Measurements from ENCODE around the gene NPHS1. TPM values are rescaled to one million over a fixed set of nuclear protein-coding genes. Genes with fewer than 3 reads are reported as not detected.

Gene NPHS1
- total and polyA plus RNA-seq, 9 of the 15 experiments (the other 6 are each of a cell fraction or from before 2014, with no cell fraction given): 0.01 to 0.28 (median 0.14) TPM; not detected in 5

GRCh38 chr19:35879770-35880317, 27.5 kb upstream of the NPHS1 start (continued):
- TF ChIP-seq FOXK1 (CRISPR knock-in tag; IDR thresholded peaks at IDR 0.05; ENCODE audit: borderline replicate concordance) (0 out of 2 replicates have a peak, but pooled peaks have one; percentile 82), ZNF174 (CRISPR knock-in tag; IDR thresholded peaks at IDR 0.05) (no peak), SP1 (CRISPR knock-in tag; IDR thresholded peaks at IDR 0.05) (peak; percentile 93), ESRRB (CRISPR knock-in tag; IDR thresholded peaks at IDR 0.05; ENCODE audit: borderline replicate concordance) (no peak), ZNF197 (CRISPR knock-in tag; IDR thresholded peaks at IDR 0.05; ENCODE audit: low read depth) (peak; percentile 80), TCF3 (CRISPR knock-in tag; IDR thresholded peaks at IDR 0.05) (0 out of 2 replicates have a peak, but pooled peaks have one; percentile 27), HMGN3 (IDR thresholded peaks at IDR 0.05; ENCODE audit: borderline replicate concordance, extremely low read depth, insufficient read length, low read depth, low read length) (peak; percentile 83), PRPF4 (IDR thresholded peaks at IDR 0.05; ENCODE audit: insufficient read depth, low read depth, low read length, poor library complexity, severe bottlenecking) (no peak), SMAD4 (CRISPR knock-in tag; conservative IDR thresholded peaks at IDR 0.05) (peak; percentile 91), IRF9 (tag; IDR thresholded peaks at IDR 0.05) (no peak), ZNF589 (CRISPR knock-in tag; IDR thresholded peaks at IDR 0.05; ENCODE audit: low read depth) (peak; percentile 80), JUND (IDR thresholded peaks at IDR 0.05; ENCODE audit: borderline replicate concordance, low read depth, low read length) (peak; percentile 68), JUND (tag; IDR thresholded peaks at IDR 0.05; ENCODE audit: borderline replicate concordance, low read depth, low read length) (peak; percentile 21; the same call in 1 of the 3 replicates), PHF21A (IDR thresholded peaks at IDR 0.05; ENCODE audit: borderline replicate concordance, low read depth) (peak; percentile 88; the same call in 1 of the 2 replicates), ZNF436 (CRISPR knock-in tag; IDR thresholded peaks at IDR 0.05) (no peak), FOXK2 (conservative IDR thresholded peaks at IDR 0.05 in 1 of 2, IDR thresholded peaks at IDR 0.05 in 1 of 2; ENCODE audit: low read depth in 2 of 2) (0 out of 4 replicates have a peak, but pooled peaks of 1 of the 2 experiments have one; percentile 54), NCOA6 (IDR thresholded peaks at IDR 0.05) (no peak)
- TF ChIP-seq, protein P1, sequence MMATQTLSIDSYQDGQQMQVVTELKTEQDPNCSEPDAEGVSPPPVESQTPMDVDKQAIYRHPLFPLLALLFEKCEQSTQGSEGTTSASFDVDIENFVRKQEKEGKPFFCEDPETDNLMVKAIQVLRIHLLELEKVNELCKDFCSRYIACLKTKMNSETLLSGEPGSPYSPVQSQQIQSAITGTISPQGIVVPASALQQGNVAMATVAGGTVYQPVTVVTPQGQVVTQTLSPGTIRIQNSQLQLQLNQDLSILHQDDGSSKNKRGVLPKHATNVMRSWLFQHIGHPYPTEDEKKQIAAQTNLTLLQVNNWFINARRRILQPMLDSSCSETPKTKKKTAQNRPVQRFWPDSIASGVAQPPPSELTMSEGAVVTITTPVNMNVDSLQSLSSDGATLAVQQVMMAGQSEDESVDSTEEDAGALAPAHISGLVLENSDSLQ (IDR thresholded peaks at IDR 0.05): peak; percentile 45
- TF ChIP-seq, protein P2, sequence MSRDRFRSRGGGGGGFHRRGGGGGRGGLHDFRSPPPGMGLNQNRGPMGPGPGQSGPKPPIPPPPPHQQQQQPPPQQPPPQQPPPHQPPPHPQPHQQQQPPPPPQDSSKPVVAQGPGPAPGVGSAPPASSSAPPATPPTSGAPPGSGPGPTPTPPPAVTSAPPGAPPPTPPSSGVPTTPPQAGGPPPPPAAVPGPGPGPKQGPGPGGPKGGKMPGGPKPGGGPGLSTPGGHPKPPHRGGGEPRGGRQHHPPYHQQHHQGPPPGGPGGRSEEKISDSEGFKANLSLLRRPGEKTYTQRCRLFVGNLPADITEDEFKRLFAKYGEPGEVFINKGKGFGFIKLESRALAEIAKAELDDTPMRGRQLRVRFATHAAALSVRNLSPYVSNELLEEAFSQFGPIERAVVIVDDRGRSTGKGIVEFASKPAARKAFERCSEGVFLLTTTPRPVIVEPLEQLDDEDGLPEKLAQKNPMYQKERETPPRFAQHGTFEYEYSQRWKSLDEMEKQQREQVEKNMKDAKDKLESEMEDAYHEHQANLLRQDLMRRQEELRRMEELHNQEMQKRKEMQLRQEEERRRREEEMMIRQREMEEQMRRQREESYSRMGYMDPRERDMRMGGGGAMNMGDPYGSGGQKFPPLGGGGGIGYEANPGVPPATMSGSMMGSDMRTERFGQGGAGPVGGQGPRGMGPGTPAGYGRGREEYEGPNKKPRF (IDR thresholded peaks at IDR 0.05; ENCODE audit: low read depth, low read length): no peak
- TF ChIP-seq, protein P3, sequence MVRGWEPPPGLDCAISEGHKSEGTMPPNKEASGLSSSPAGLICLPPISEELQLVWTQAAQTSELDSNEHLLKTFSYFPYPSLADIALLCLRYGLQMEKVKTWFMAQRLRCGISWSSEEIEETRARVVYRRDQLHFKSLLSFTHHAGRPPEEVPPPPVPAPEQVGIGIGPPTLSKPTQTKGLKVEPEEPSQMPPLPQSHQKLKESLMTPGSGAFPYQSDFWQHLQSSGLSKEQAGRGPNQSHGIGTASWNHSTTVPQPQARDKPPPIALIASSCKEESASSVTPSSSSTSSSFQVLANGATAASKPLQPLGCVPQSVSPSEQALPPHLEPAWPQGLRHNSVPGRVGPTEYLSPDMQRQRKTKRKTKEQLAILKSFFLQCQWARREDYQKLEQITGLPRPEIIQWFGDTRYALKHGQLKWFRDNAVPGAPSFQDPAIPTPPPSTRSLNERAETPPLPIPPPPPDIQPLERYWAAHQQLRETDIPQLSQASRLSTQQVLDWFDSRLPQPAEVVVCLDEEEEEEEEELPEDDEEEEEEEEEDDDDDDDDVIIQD (CRISPR knock-in tag; IDR thresholded peaks at IDR 0.05): no peak
- TF ChIP-seq, protein P4, sequence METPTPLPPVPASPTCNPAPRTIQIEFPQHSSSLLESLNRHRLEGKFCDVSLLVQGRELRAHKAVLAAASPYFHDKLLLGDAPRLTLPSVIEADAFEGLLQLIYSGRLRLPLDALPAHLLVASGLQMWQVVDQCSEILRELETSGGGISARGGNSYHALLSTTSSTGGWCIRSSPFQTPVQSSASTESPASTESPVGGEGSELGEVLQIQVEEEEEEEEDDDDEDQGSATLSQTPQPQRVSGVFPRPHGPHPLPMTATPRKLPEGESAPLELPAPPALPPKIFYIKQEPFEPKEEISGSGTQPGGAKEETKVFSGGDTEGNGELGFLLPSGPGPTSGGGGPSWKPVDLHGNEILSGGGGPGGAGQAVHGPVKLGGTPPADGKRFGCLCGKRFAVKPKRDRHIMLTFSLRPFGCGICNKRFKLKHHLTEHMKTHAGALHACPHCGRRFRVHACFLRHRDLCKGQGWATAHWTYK (CRISPR knock-in tag; IDR thresholded peaks at IDR 0.05): peak; percentile 77; the same call in 1 of the 2 replicates

All from K562 (cell line).